GM18951 (cell line): ENCODE results near the gene COX6A1.

Source experiments
- POLR2A ChIP-seq: IDR thresholded peaks from 4 replicates; pipeline ENCODE4 v1.6.1; 2011; ENCODE audit warnings: mild to moderate bottlenecking; ENCODE audit not compliant: insufficient read length, insufficient read depth; ENCODE audit errors: extremely low read depth
- in situ Hi-C: fragments of 300-500 bp; cut with MboI; formaldehyde crosslinking; loops from one replicate; pipeline ENCODE4 v1.12.0; 2022; ENCODE audit warnings: low sequenced_read_pairs, mixed read lengths, inconsistent platforms; ENCODE audit not compliant: unreplicated experiment

COX6A1 gene

GRCh38 chr12:120437735-120438494, at the start of gene COX6A1:
Gene COX6A1, plus strand, starts transcription at chr12:120438113. Its CDS starts 14 bp downstream, at chr12:120438127.
- TF ChIP-seq POLR2A = peak; percentile 92
- in situ Hi-C loops = no loop called here

- in situ Hi-C loops = no loop called here
These were observed 49.0 kb upstream of the COX6A1 start for GRCh38 chr12:120388691-120389481.

GRCh38 chr12:120390540-120391120, 47.3 kb upstream of the COX6A1 start:
- in situ Hi-C loops = no loop called here
- no peak for TF ChIP-seq POLR2A

More at GRCh38 chr12:120388691-120389481, 49.0 kb upstream of the COX6A1 start:
- no peak for TF ChIP-seq POLR2A

DNA sequence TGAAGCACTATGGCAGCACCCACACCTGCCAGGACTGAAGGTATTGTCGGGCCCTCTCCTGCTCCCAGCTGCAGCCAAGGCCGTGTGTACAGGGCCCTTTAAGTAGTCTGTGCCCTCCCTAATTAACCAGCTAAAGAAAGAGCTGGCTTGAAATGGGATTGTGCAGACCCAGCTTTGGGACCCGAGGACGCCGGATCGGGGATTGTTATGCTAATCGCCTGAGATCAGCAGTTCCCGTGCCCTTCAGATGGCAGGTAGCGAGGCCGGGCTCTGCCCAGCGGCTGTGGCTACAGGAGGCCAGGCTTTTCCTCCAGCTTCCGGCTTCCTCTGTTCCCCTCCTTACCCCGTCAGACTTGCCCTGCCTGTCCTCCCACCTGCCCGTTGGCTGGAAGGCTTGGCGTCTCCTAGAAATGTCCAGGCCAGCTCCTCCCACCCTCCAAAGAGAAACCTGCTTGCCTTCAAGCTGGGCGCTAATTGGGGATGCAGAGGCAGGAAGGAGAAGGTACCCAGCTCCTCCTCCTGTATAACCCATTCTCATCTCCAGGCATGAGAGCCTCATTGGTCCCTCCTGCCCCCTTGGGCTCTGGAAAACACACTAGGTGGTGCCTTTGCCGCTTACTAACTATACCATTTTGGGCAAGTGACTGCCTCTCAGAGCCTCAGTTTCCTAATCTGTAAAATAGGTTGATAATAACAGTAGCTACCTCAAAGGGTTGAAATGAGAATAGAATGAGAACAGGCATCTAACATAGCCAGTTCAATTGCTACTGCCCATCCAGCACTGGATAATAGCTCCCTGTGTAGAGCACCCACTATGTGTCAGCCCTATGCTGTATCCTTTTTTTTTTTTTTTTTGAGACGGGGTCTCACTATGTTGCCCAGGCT, 43.2 kb upstream of the COX6A1 start:
- TF ChIP-seq POLR2A = no peak
- in situ Hi-C loops = no loop called here

DNA sequence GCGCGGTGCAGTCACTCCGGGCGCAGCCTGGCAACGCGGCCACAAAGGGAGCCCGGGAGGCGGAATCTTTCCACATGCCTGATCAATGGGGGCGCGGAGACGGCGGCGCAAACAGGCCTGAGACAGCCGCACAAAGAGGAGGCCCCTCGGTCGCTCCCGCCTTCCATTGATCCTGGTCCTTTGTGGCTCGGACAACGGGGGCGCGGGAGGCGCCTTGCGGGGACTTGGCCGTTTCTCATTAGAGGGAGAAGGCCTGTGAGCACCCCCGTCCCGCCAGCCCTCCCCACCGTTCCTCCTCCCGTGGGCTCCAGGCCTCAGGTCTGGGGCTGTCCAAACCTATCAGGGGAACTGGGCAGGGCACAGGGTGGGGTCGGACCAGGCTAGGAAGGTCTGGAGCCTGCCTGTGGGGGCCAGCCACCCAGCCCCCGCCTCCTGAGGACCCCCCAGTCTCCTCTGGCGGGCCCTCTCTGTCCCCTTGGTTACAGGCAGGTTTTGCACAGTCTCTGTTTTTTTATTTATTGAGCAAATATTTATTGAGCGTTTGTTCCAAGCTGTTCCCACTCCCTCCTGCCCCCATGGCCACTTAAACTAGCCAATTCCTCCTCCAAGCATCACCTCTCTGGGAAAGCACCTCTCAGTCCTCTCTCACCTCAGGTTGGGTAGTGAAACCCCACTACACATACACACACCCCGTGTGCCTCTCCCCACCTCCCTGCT, 39.9 kb upstream of the COX6A1 start:
- TF ChIP-seq POLR2A = no peak
- in situ Hi-C loops = no loop called here

DNA sequence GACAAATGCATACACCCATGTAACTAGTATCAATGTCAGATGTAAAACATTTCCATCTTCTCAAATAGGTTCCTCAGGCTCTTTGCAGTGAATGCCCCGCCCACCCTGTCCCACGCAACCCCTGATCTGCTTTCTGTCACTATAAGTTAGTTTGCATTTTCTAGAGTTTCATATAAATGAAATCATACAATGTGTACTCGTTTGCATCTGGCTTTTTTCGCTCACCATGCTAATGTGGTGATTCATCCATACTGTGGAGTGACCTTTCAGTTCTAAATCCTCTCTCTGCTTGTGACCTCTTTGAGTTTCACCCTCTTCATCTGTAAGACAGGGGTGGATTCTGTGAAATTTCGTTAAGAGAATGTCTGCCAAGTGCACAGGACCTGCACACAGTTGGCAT, 38.4 kb upstream of the COX6A1 start:
- TF ChIP-seq POLR2A = no peak
- in situ Hi-C loops = no loop called here

GRCh38 chr12:120402217-120402616, 35.7 kb upstream of the COX6A1 start:
- in situ Hi-C loops = no loop called here
- TF ChIP-seq POLR2A = no peak

- TF ChIP-seq POLR2A = no peak
- in situ Hi-C loops = no loop called here
These were observed 34.0 kb upstream of the COX6A1 start for GRCh38 chr12:120403869-120404268.

DNA sequence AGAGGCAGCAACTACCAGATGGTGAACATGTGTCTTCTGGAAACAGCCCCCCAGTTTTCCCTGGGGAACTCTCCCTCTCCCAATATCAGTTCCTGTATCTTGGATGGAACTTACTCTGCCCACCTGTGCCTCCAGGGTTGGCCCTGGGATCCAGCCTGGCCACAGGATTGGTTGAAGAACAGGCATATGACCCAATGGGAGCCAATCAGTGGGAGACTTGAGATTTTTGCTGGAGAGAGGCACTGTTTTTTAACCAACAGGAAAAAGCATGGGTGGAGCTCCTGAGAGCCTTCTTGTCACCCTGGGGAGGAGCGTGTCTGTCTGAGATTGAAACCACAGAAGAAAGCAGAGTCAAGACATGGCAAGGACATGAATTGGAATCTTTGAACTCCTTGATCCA, 33.6 kb upstream of the COX6A1 start:
- no peak for TF ChIP-seq POLR2A
- in situ Hi-C loops = no loop called here

DNA sequence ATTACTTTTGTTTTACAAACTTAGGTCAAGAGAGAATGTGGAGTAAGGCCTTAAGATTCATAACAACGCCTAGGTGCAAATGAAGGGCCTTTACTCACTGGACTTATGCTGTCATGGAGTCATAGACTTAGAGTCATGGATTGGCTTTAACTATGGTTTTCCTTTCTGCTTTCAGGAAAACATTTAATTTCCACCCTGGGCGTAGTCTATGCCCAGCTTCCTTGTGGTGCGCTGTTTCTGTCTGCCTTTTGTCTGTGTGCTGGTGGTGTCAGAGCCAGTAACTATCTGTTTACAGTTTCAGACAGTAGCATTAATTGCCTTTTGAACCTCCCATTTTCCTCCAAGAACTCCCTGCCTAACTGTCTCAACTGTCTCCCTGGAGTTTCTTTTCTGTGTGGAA, 31.8 kb upstream of the COX6A1 start:
- TF ChIP-seq POLR2A = no peak
- in situ Hi-C loops = no loop called here

DNA sequence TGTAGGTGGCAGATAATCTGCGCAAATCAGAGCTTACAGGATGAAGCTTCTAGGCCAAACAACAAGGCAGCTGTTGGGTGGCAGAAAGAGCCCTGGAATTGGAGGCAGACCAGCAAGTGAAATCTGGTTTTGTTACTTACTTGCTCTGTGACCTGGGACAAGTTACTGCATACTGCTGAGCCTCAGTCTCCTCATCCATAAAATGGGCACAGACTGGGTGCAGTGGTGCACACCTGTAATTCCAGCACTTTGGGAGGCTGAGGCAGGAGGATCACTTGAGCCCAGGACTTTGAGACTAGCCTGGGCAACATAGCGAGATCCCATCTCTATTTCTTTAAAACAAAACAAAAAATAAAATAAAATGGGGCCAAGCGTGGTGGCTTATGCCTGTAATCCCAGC, 31.4 kb upstream of the COX6A1 start:
- no peak for TF ChIP-seq POLR2A
- in situ Hi-C loops = no loop called here

DNA sequence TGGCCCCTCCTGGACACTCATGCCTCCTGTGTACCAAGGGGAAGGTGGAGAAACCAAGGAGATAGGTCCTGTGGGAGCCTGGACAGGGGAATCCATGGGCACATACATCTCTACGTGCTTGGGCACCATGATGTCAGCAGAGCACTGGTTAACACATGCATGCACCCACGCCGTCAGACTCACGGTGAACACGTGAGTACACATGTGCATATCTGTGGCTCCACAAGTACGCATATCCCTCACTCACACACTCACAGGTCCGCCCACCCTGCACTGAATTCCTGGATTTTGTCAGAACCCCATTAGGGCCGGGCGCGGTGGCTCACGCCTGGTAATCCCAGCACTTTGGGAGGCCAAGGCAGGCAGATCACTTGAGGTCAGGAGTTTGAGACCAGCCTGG, 29.1 kb upstream of the COX6A1 start:
- no peak for TF ChIP-seq POLR2A
- in situ Hi-C loops = no loop called here
